Calu3 (cell line): ENCODE data around the gene OSCAR. TPM values are rescaled to one million over a fixed set of nuclear protein-coding genes. Genes with fewer than 3 reads are reported as not detected.
"Not testable (repeated sequence)": the region's sequence is repeated elsewhere in the genome, so short reads cannot be mapped to it uniquely, and the experiment has no call there.

Source experiments
- BruUV-seq: library from RNA; stranded (reverse); fragments of 400-500 nt; replicated peaks from 2 replicates; lab custom pipeline; 2021; lab: Mats Ljungman, UMichigan
- CTCF ChIA-PET: fragments of 300-600 bp; sonication (Branson Sonifier 250); formaldehyde crosslinking; loops from one replicate; lab custom pipeline; 2022; ENCODE audit warnings: antibody characterized with exemption; lab: Charles Lee
- DNase-seq: peaks from one replicate; pipeline ENCODE4 v3.0.0; 2022
- H3K27ac Mint-ChIP-seq: one replicate; pipeline ENCODE4 v1.8.0; 2022; ENCODE audit warnings: mixed read lengths; ENCODE audit not compliant: unreplicated experiment
- H3K27me3 Mint-ChIP-seq: one replicate; pipeline ENCODE4 v1.8.0; 2022; ENCODE audit warnings: mixed read lengths; ENCODE audit not compliant: unreplicated experiment
- H3K36me3 Mint-ChIP-seq: one replicate; pipeline ENCODE4 v1.8.0; 2022; ENCODE audit warnings: mild to moderate bottlenecking, moderate library complexity, mixed read lengths; ENCODE audit not compliant: insufficient read depth, unreplicated experiment
- H3K4me1 Mint-ChIP-seq: one replicate; pipeline ENCODE4 v1.8.0; 2022; ENCODE audit warnings: mild to moderate bottlenecking, low read depth, mixed read lengths; ENCODE audit not compliant: unreplicated experiment
- H3K4me3 Mint-ChIP-seq: one replicate; pipeline ENCODE4 v1.8.0; 2022; ENCODE audit warnings: mild to moderate bottlenecking, low read depth, moderate library complexity, mixed read lengths; ENCODE audit not compliant: unreplicated experiment
- H3K9me3 Mint-ChIP-seq: one replicate; pipeline ENCODE4 v1.8.0; 2022; ENCODE audit warnings: low read depth, mixed read lengths; ENCODE audit not compliant: unreplicated experiment
- intact Hi-C: fragments of 100-400 bp; cut with micrococcal nuclease; formaldehyde crosslinking; loops from one replicate; pipeline ENCODE4 v1.10.0; 2022; ENCODE audit not compliant: unreplicated experiment
- total RNA-seq: library from RNA; stranded (reverse); gene quantifications from 2 replicates; pipeline ENCODE4 v1.2.3, GENCODE V29; 2022
- TF ChIP-seq, protein P1 (sequence below): fragments of 200-600 bp; IDR thresholded peaks from one replicate; pipeline ENCODE4 v1.8.0; 2022; ENCODE audit warnings: antibody characterized with exemption; ENCODE audit not compliant: unreplicated experiment

OSCAR gene
- total RNA-seq, 1 experiment from 2014 or later: 0.54 TPM

DNA sequence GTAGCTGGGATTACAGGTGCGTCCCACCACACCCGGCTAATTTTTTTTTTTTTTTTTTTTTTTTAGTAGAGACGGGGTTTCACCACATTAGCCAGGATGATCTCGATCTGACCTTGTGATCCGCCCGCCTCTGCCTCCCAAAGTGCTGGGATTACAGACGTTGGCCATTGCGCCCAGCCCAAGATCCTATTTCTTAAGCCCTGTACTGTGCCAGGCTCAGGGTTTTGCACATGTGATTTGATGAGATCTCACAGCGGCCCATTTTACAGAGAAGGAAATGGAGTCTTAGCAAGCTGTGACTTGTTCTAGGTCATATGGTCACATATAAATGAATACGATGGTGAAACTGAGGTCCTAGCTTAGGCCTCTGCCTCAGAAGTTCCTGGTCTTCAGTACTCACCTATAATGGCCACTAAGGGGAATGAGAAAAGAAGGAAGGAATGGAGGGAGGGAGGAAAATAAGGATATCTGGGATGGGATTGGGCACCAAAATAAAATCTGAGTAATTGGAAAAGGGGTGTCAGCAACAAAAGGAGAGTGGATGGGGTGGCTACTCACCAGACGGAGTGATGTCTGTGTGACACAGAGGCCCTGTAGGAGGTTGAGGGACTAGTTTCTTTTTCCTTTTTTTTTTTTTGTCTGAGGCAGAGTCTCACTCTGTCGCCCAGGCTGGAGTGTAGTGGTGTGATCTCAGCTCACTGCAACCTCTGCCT is 1.3 kb downstream of the OSCAR start:
- intact Hi-C loops: loop anchor here (10.0 kb wide), 1 partner anchor 295 kb away; no protein-coding TSS in a partner anchor
- Mint-ChIP-seq H3K36me3 (peaks cover 32% of the 10 kb centered on the region), H3K27ac (no peak overlapping the region), H3K27me3 (peaks cover 18% of the 10 kb centered on the region), H3K9me3 (no peaks in the 10 kb centered on the region), H3K4me1 (peaks cover 22% of the 10 kb centered on the region), H3K4me3 (no peak overlapping the region)
- CTCF ChIA-PET: interaction anchor here (0.6 kb wide), 1 partner anchor 22 kb away, joined by 6 read pairs; no protein-coding TSS in a partner anchor
- no TSS peak for BruUV-seq
- no peak for DNase-seq
- TF ChIP-seq, protein P1, sequence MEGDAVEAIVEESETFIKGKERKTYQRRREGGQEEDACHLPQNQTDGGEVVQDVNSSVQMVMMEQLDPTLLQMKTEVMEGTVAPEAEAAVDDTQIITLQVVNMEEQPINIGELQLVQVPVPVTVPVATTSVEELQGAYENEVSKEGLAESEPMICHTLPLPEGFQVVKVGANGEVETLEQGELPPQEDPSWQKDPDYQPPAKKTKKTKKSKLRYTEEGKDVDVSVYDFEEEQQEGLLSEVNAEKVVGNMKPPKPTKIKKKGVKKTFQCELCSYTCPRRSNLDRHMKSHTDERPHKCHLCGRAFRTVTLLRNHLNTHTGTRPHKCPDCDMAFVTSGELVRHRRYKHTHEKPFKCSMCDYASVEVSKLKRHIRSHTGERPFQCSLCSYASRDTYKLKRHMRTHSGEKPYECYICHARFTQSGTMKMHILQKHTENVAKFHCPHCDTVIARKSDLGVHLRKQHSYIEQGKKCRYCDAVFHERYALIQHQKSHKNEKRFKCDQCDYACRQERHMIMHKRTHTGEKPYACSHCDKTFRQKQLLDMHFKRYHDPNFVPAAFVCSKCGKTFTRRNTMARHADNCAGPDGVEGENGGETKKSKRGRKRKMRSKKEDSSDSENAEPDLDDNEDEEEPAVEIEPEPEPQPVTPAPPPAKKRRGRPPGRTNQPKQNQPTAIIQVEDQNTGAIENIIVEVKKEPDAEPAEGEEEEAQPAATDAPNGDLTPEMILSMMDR: no peak

DNA sequence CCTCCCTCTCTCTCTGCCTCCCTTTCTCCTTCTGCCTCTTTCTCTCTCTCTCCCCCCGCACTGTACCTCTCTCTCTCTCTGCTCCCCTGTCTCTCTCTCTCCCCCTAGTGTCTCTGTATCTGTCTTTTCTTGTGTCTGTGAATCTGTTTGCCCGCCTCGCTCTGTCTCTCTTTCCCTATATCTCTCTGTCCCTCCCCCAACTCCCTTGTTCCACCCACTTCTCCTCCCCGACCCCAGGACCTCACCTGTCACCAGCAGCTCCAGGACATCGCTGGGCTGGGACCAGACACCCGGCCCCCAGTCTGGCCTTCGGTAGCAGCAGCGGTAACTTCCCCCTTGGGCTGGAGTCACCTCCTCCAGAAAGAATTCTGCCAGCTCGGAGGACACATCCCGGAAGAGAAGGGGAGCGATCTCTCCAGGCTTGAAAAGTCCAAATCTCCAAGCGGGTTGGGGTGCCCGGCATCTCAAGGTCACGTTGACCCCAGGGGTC is 3.9 kb downstream of the OSCAR start:
- BruUV-seq: no TSS peak
- H3K36me3 Mint-ChIP-seq: peaks cover 13% of the 10 kb centered on the region
- H3K27ac Mint-ChIP-seq: peak overlapping the region; percentile 24
- peaks cover 14% of the 10 kb centered on the region for H3K4me1 Mint-ChIP-seq
- no peaks in the 10 kb centered on the region for H3K9me3 Mint-ChIP-seq
- TF ChIP-seq, protein P1: no peak
- H3K27me3 Mint-ChIP-seq: peaks cover 31% of the 10 kb centered on the region
- DNase-seq: peak; percentile 22
- intact Hi-C loops: loop anchor here (10.0 kb wide), 1 partner anchor 292 kb away; no protein-coding TSS in a partner anchor
- CTCF ChIA-PET: interaction anchor here (0.6 to 1.2 kb wide), 3 partner anchors 180 to 243 kb away, joined by 3 to 8 read pairs (median 3); no protein-coding TSS in a partner anchor
- peak overlapping the region; percentile 64 for H3K4me3 Mint-ChIP-seq

DNA sequence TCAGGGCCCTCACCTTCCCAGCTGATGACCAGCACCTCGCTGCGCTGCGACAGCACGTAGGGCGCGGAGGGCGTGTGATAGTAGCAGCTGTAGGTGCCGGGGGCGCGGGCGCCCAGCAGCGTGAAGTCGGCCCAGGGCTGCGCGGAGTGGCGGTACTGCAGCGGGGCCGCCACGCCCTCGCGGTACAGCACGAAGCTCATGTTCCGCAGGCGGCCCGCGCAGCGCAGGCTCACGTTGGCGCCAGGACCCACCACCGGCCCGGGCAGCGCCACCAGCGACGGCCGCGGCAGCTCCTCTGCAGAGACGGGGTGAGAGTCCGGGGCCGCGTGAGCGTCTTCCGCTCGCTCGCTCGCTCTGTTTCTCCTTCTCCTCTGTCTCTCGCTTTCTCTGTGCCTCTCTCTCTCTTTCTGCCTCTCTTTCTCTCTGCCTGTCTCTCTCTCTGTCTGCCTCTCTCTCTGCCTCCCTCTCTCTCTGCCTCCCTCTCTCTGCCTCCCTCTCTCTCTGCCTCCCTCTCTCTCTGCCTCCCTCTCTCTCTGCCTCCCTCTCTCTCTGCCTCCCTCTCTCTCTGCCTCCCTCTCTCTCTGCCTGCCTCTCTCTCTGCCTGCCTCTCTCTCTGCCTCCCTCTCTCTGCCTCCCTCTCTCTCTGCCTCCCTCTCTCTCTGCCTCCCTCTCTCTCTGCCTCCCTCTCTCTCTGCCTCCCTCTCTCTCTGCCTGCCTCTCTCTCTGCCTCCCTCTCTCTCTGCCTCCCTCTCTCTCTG is 4.6 kb downstream of the OSCAR start:
- H3K27me3 Mint-ChIP-seq: peaks cover 31% of the 10 kb centered on the region
- peaks cover 13% of the 10 kb centered on the region for H3K36me3 Mint-ChIP-seq
- not testable (repeated sequence) for BruUV-seq, H3K9me3 Mint-ChIP-seq
- DNase-seq: peak; percentile 66
- H3K4me1 Mint-ChIP-seq: peaks cover 14% of the 10 kb centered on the region
- intact Hi-C loops: loop anchor here (10.0 kb wide), 1 partner anchor 291 kb away; no protein-coding TSS in a partner anchor
- H3K27ac Mint-ChIP-seq: peak overlapping the region; percentile 24
- CTCF ChIA-PET: interaction anchor here (0.6 kb wide), 1 partner anchor 243 kb away, joined by 8 read pairs; no protein-coding TSS in a partner anchor
- H3K4me3 Mint-ChIP-seq: peak overlapping the region; percentile 64

DNA sequence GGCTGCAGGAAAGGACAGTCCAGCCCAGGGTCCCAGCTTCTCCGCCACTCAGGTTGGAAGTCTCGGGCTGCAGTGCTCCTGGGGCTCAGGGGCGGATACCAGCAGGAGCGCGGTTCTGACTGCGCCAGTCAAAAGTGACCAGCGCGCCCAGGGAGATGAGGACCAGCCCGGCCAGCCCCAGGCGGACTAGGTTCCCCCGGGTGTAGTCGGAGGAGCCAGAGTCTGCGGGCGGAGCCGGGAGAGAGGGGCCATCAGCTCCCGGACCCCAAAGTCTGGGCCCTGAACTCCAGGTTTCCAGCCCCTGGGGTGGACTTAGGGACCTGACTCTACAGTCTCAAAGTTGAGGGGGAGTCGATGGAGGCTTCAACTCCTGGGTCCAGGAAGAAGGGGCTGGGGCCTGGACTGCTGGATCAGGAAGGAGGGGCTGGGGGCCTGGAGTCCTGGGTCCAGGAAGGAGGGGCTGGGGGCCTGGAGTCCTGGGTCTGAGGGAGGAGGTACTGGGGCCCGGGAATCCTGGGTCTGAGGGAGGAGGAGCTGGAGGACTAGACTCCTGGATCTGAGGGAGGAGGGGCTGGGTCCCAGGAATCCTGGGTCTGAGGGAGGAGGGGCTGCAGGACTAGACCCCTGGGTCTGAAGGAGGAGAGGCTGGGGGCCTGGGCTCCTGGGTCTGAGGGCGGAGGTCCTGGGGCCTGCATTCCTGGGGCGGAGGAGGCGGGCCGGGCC is 5.3 kb downstream of the OSCAR start:
- TF ChIP-seq, protein P1: no peak
- CTCF ChIA-PET: no interaction called here
- peaks cover 14% of the 10 kb centered on the region for H3K4me1 Mint-ChIP-seq
- no peaks in the 10 kb centered on the region for H3K9me3 Mint-ChIP-seq
- H3K27me3 Mint-ChIP-seq: peaks cover 31% of the 10 kb centered on the region
- BruUV-seq: no TSS peak
- H3K4me3 Mint-ChIP-seq: peak overlapping the region; percentile 64
- peaks cover 13% of the 10 kb centered on the region for H3K36me3 Mint-ChIP-seq
- DNase-seq: no peak
- no peak overlapping the region for H3K27ac Mint-ChIP-seq
- intact Hi-C loops: loop anchor here (10.0 kb wide), 1 partner anchor 290 kb away; no protein-coding TSS in a partner anchor
